DMS153 treated with DMSO at 0.1 percent for 48 hours (cell line): ENCODE results near the gene CLDN3.
"Not testable (repeated sequence)": the region's sequence is repeated elsewhere in the genome, so short reads cannot be mapped to it uniquely, and the experiment has no call there.

Experiments
- DNase-seq: peaks from one replicate; lab custom pipeline; 2025; ENCODE audit not compliant: unreplicated experiment; lab: John Stamatoyannopoulos, UW

Gene CLDN3, protein sequence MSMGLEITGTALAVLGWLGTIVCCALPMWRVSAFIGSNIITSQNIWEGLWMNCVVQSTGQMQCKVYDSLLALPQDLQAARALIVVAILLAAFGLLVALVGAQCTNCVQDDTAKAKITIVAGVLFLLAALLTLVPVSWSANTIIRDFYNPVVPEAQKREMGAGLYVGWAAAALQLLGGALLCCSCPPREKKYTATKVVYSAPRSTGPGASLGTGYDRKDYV

DNA sequence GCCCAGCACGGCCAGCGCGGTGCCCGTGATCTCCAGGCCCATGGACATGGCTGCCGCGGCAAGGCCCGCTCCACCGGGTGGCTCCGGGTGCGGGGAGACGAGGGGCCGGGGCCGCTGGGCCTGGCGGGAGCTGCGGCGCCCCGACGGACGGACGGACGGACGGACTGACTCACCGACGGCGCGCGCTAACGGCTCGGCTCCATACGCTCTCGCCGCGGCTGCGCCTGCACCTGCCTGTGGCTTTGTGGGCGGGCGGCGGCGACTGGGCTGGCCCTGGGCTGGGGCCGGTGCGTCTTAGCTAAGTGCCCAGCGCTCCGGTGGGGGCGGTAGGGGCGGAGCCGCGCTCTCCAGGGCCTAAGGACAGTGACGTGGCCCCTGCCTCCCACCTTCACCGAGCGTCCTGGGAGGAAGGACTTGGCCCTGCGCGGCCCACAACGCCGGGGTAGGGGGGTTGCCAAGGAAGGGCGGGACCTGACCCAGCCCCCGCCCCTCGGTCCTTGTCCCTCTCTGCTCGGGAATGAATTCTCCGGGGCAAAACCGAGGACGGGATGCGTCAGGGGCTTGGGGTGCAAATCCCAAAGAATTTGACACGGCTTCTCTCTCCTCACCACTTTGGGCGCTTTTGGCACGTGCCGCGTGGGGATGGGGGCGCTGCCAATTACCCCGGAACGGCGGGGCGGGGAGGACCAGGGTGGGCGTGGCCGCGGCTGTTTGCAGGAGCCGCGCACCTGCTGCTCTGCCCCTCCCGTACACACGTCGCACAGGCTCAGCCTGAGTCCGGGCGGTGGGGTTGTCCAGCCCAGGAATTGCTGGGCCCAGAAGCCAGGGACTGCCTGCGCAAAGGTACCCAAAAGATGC is at the start of gene CLDN3:
CLDN3 (minus strand) TSS at position 269 of the 858 bp plus-strand sequence; CDS start at position 48, 221 bp downstream.
- DNase-seq, result peak; percentile 90

DNA sequence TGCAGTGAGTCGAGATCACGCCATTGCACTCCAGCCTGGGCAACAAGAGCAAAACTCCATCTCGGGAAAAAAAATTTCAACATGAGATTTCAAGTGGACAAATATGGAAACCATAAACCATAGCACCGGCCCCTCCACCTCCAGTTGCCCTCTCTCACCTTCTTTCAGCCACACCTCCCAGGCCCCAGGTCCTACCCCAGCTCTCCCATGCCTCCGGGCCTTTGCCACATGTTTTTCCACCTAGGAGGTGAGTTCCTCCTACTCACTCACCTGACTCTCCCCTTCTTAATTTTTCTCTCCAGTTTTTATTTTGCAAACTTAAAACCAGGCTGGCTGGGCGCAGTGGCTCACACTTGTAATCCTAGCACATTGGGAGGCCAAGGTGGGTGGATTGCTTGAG is 47.1 kb upstream of the CLDN3 start:
- DNase-seq, result no peak

DNA sequence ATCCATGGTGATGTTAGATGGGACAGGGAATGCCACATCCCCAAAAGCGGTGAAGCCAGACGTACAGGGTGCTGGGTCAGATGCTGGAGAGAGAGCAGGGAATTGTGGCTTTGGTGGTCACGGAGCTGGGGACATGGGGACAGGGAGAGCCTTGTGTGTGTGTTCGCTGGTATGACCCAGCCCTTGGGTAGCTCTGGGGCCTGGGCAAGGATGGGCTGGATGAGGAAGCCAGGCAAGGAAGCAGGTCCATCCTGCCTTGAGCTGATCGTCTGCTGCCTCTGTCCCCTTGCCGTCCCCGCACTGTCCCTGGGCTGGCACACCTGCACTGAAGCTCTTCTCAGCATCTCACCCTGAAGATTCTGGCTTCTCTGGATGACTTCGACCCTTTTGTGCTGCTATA is 45.4 kb upstream of the CLDN3 start:
- no peak for DNase-seq

DNA sequence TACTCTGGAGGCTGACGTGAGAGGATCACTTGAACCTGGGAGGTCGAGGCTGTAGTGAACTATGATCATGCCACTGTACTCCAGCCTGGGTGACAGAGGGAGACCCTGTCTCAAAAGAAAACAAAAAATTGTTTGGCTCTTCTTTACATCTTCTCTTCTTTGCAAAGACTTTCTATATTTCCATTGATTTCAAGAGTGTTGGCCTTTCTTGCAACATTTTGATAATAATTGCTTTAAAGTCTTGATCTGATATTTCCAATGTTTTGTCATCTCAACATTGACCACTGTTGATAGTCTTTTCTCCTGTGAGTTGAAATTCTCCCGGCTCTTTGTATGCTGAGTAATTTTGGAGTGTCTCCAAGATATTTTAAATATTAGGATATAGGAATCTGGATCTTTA is 42.9 kb upstream of the CLDN3 start:
- no peak for DNase-seq

DNA sequence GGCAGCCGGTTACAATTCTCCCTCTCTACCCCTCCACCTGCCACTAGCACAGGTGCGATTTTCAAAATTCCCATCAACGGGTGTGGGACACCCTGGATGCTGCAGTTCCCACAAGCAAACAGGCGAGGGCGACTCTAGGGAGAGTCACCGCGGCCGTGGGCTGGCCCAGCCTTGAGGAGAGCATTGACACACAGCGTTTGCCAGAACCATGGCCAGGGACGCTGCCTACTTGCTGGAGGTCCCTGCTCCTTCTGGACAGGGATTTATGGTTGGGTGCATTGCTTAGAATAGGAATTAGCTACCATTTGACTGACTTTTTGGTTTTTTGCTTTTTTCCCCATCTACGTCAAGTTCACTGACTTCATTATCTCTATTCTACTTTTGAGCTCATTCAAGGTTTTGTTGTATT is 41.7 kb upstream of the CLDN3 start:
- DNase-seq, result no peak

DNA sequence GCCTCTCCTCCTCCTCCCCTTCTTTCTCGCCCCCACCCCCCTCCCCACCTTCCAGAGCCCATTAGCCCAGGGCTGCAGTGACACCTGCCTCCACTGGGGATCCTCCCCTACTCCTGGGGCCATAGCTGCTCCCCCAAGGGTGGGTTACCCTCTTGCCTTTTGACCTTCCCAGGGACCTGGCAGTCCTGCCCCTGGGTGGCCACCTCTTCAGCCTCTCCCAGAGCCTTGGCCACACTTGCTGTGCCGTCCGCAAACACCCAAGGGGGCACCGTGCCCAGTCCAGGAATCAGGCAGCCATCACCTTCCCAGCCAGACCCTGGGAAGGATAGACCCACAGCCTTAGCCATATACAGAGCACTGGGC is 40.9 kb upstream of the CLDN3 start:
- no peak for DNase-seq

DNA sequence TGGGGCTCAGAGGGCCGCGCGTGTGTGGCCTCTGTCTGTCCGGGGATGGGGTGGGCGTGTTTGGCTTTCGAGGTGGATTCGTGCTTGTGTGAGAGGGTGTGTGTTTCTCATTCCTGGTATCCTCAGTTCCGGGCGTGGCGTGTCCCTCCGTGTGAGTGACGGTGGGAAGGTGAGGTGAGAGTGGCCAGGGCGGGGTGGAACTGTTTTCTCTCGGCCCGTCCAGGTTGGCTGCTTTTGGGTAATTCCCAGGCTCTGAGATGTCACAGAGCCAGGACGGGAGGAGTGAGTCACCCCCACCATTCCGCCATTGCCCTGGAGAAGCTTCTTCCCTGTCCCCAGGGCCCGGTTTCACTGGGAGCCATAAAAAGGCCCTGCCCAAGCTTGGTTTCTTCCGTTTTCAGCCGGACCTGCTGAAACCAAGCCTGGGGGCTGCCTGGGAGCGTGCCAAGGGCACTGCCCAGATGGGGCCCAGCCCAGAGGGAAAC is 39.4 kb upstream of the CLDN3 start:
- DNase-seq, result no peak

DNA sequence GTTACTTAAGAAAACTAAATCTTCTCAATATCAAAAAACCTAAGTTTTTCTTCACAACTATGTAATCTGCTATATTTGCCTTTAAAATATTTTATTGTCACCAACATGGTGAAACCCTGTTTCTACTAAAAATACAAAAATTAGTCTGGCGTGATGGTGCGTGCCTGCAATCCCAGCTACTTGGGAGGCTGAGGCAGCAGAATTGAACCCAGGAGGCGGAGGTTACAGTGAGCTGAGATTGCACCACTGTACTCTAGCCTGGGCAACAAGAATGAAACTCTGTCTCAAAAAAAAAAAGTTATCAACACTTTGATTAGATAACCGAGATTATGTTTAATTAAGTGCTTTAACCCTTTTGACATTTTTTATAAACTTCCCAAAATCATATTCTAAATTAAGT is 32.4 kb upstream of the CLDN3 start:
- no peak for DNase-seq

DNA sequence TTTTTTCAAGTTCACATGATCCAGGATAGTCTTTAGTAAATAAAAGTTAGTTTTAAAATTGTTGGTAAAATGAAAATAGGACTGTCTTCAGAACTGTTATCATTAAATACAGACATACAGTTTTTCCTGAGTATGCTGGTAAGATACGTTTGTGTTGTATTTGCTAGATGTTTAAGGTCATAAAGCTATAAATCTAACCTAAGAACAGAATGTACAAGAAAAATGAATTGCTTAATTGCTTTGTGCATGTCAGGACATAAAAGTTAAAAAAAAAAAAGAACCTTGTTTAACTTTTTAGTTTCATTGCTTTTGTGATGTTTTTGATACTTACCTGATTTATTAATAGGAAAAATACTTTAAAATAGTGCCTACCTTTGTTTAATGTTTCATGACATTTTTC is 31.5 kb upstream of the CLDN3 start:
- DNase-seq, result no peak

DNA sequence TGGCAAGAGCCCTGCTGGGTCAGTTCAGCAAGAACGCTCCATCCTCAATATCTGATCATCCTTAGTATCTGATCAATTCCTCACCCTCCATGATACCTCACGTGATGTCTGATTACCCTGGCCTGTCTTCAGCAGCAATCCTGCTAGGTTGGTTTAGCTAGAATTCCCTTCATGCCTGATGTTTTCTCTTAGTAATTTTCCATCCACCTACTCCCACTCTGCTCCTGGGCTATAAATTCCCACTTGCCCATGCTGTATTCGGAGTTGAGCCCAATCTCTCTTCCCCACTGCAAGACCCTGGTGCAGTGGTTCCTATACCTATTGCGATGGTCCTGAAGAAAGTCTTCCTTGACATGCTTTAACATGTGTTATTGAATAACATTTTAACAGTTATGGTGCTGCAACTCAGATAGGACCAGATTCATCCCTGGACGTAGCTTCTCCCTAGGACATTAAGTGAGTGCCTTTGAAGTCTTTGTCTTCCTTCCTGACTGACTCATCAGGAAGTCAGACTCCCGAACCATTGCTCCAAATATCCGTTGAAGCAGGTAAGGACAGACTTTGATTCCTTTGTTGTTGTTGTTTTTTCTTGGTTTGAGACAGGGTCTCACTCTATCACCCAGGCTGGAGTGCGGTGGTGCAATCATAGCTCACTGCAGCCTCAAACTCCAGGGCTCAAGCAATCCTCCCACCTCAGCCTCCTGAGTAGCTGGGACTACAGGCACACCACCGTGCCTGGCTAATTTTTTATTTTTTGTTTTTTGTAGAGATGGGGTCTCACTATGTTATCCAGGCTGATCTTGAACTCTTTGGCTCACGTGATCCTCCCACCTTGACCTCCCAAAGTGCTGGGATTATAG is 29.4 kb upstream of the CLDN3 start:
- DNase-seq, result no peak

DNA sequence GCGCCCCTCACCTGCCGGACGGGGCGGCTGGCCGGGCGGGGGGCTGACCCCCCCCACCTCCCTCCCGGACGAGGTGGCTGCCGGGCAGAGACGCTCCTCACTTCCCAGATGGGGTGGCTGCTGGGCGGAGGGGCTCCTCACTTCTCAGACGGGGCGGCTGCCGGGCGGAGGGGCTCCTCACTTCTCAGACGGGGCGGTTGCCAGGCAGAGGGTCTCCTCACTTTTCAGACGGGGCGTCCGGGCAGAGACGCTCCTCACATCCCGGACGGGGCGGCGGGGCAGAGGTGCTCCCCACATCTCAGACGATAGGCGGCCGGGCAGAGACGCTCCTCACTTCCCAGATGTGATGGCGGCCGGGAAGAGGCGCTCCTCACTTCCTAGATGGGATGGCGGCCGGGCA is 27.1 kb upstream of the CLDN3 start:
- DNase-seq, result not testable (repeated sequence)

DNA sequence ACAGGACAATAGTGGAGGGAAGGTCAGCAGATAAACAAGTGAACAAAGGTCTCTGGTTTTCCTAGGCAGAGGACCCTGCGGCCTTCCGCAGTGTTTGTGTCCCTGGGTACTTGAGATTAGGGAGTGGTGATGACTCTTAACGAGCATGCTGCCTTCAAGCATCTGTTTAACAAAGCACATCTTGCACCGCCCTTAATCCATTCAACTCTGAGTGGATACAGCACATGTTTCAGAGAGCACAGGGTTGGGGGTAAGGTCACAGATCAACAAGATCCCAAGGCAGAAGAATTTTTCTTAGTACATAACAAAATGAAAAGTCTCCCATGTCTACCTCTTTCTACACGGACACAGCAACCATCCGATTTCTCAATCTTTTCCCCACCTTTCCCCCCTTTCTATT is 26.6 kb upstream of the CLDN3 start:
- not testable (repeated sequence) for DNase-seq

DNA sequence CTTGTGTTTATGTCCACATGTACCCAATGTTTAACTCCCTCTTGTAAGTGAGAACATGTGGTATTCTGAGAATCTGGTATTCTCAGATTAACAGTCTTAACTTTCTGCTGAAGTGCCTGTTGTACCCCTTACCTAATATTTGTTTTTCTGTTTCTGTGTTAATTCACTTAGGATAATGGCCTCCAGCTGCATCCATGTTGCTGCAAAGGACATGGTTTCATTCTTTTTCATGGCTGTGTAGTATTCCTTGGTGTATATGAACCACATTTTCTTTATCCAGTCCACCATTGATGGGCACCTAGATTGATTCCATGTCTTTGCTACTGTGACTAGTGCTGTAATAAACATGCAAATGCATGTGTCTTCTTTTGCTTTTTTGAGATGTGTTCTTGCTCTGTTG is 25.1 kb upstream of the CLDN3 start:
- not testable (repeated sequence) for DNase-seq

DNA sequence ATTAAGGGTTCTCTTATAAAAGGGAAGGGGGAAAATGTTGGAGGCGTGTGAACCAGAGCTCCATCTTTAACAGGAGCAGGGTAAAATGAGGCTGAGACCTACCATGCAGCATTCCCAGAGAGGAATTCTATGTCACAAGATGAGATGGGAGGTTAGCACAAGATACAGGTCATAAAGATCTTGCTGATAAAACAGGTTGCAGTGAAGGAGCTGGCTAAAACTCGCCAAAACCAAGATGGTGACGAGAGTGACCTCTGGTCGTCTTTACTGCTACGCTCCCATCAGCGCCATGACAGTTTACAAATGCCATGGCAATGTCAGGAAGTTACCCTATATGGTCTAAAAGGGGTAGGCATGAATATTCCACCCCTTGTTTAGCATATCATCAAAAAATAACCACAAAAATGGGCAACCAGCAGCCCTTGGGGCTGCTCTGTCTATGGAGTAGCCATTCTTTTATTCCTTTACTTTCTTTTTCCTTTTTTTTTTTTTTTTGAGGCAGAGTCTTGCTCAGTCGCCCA is 21.2 kb upstream of the CLDN3 start:
- not testable (repeated sequence) for DNase-seq

DNA sequence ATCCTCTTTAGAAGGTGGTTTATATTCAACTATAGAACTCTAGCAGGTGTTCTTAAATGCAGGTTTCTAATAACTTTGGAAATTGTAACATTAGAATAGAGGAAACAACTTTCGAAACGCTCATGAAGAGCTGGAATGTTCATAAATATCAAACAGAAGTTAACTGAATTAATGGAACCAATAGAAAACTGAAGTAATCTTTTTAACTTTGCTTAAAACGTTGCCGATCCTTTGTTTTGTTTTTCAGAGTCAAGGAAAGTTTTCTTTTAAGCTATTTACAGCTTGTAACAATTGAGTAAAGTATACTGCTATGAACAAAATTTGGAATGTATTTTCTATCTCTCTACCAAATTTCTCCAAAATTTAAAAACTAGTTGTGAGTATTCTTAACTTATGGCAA is 19.0 kb upstream of the CLDN3 start:
- DNase-seq, result no peak

DNA sequence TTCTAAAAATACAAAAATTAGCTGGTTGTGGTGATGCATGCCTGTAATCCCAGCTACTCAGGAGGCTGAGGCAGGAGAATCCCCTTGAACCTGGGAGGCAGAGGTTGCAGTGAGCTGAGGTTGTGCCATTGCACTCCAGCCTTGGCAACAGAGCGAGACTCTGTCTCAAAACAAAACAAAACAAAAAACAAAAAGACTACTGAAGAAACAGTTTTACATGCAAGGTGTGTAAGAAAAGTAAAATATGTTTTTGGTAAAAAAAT is 17.6 kb upstream of the CLDN3 start:
- DNase-seq, result not testable (repeated sequence)

DNA sequence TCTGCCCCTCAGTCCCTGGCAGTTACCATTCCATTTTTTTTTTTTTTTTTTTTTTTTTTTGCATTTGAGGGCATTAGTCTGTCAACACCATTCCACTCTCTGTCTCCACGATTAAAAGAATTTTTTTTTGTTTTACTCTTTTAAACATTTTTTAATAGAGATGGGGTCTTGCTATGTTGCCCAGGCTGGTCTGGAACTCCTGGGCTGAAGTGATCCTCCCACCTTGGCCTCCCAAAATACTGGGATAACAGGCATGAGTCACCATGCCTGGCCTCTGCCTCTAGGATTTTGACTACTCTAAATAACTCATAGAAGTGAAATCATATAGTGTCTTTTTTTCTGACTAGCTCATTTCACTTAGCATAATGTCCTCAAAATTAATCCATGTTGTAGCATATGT is 16.5 kb upstream of the CLDN3 start:
- no peak for DNase-seq

DNA sequence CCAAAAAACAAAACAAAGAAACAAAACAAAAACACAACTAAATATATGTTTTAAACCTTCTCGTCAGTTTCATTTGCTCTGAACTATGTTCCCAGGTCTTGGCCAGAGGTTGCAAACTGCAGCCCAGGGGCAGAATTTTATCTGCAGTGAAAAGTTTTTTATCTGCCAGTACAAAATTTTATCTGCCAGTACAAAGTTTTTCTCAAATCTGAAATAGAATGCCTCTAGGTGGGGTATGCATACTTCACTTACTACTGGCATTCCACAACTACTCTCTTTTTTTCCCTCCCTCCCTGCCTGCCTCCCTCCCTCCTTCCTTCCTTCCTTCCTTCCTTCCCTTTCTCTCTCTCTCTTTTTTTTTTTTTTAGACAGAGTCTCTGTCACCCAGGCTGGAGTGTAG is 9.4 kb upstream of the CLDN3 start:
- no peak for DNase-seq

DNA sequence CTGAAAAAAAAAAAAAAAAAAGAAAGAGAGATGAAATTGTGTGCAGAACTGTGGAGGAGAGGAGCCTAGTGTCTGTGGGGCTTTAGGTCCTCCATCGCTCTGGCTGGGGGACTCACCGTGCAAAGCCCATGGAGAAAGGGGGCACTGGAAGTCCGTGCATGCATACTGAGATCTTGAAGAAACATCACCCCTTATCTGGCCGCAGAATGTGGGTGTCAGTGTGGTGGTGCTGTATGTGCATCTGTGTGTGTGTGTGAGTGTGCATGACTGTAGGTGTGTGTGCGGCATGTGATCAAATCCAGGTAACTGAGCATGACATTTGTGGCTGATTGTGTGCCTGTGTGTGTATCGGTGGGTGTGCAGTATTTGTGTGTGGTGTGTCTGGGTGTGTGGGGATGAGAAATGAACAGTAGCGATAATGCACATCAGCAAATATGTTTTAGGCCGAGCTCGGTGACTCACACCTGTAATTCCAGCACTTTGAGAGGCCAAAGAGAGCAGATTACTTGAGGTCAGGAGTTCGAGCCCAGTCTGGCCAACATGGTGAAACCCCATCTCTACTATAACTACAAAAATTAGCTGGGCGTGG is 8.8 kb upstream of the CLDN3 start:
- DNase-seq, result no peak

DNA sequence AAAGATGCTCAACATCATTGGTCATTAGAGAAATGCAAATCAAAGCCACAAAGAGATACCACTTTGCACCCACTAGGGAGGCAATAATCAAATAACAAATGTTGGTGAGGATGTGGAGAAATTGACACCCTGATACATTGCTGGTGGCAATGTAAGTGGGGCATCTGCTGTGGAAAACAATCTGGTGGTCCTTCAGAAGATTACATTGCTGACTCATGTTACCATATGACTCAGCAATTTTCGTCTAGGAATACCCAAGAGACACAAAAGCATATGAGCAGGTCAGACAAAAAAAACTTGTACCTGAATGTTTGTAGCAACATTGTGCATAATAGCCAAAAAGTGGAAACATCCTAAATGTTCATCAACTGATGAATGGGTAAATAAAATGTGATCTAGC is 4.9 kb upstream of the CLDN3 start:
- DNase-seq, result no peak
